ENCODE results near the gene GNB5.
"Not testable (repeated sequence)": the region's sequence is repeated elsewhere in the genome, so short reads cannot be mapped to it uniquely, and the experiment has no call there.

Gene GNB5

GRCh38 chr15:52191207-52191606, at the start of gene GNB5:
TSS of gene GNB5 (minus strand) at chr15:52191392. CDS start at chr15:52184676, 6,716 bp downstream.
- no peak for DNase-seq

GRCh38 chr15:52240166-52240565, 49.0 kb upstream of the GNB5 start:
- DNase-seq, result no peak

GRCh38 chr15:52238989-52239525, 47.9 kb upstream of the GNB5 start:
- not testable (repeated sequence) for DNase-seq

DNA sequence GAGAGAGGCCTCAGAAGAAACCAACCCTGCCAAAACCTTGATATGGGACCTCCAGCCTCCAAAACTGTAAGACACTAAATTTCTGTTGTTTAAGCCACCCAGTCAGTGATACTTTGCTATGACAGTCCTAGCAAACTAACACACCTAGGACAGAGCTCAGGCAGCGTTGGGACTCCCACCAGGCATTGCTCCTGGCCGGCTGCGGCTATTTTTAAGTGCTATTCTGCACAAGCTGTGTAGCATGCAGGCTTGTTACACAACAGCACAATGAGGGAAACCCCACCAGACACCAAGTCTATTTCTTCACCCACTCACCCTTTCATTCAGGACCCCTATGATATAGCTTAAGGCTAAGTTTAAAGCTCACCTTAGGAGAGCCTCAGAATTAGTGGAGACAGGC, 47.0 kb upstream of the GNB5 start:
- no peak for DNase-seq

DNA sequence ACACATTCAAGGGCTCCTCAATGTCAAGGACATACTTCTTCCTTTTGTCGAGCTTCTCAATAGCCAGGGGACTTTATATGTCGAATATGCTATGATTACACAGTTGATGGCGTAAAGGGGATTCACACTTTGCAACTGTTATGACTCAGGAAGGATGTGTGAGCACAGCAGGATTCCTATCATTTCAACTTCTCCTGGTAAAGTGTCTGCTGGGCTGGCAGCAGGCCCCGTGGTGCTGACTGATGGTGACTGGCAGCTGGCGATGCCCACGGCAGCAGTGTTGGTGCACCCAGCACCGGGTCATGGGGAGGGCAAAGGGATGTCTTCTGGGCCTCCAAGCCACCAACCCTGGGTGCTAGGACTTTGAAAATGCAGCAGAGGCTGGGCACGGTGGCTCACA, 44.8 kb upstream of the GNB5 start:
- no peak for DNase-seq

GRCh38 chr15:52234596-52235541, 43.7 kb upstream of the GNB5 start:
- DNase-seq, result no peak

- DNase-seq, result no peak
Measured at GRCh38 chr15:52233405-52233804, 42.2 kb upstream of the GNB5 start.

- DNase-seq, result no peak
Measured at GRCh38 chr15:52232327-52232726, 41.1 kb upstream of the GNB5 start.

- no peak for DNase-seq
Measured at GRCh38 chr15:52230073-52230472, 38.9 kb upstream of the GNB5 start.

- DNase-seq, result no peak
Measured at GRCh38 chr15:52228921-52229320, 37.7 kb upstream of the GNB5 start.

- peak; percentile 72 for DNase-seq
Measured at GRCh38 chr15:52227456-52227855, 36.3 kb upstream of the GNB5 start.

- DNase-seq, result no peak
Measured at GRCh38 chr15:52225230-52225629, 34.0 kb upstream of the GNB5 start.

DNA sequence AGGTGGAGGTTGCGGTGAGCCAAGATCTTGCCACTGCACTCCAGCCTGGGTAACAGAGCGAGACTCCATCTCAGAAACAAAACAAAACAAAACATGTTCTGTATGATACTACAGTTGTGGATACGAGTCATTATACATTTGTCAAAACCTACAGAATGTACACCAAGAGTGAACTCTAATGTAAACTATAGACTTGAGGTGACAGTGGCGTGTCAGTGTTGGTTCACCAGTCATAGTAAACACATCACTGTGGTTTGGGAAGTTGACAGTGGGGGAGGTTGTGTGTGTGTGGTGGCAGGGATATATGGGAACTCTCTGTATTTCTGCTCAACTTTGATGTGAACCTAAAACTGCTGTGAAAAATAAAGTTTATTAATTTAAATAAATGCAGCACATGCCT, 33.0 kb upstream of the GNB5 start:
- no peak for DNase-seq

DNA sequence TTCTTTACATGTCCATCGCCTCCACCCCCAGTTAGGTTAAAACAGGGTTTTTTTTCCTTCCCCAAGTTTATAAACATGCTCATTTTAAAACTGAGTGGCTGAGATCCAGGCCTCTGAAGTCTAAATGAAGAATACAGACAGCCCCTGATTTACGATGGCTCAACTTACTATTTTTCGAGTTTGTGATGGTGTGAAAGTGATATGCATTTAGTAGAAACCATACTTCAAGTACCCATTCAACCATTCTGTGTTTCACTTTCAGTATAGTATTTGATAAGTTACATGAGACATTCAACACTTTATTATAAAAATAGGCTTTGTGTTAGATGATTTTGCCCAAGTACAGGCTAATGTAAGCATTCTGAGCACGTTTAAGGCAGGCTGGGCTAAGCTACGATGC, 30.5 kb upstream of the GNB5 start:
- DNase-seq, result no peak

DNA sequence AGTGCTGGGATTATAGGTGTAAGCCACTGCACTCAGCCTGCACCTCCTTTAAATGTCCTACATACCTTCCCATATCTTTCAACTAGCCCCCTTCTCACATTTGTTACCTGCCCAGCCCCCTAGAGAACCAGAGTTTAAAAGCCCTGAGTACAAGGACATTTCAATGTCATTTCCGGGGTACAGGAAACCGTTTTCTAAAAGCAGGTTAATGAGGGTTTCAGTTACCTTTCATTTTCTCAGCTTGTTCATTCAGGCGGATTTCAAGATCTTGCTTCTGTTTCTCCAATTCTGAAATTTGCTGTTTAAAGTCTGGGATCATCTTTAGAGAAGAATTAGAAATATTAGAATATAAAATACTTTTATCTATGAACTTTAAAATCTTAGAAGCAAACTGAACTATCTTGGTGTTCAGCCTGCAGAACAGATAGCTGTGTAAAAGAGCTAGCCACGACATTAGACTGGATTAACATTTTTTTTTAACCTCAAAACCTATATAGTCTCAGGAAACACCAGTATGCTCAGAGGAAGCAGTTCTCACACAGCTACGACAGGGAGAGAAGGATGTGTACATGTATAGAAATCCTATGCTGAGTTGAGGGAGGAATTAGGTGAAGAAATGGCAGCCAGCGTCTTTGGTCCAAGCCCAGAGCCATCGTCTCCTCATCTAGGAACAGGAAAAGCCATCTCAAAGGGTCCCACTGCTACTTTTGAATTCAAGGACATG, 29.9 kb upstream of the GNB5 start:
- no peak for DNase-seq

GRCh38 chr15:52220251-52220650, 29.1 kb upstream of the GNB5 start:
- no peak for DNase-seq

- DNase-seq, result no peak
Measured at GRCh38 chr15:52218816-52219215, 27.6 kb upstream of the GNB5 start.

- DNase-seq, result no peak
Measured at GRCh38 chr15:52218371-52218770, 27.2 kb upstream of the GNB5 start.

DNA sequence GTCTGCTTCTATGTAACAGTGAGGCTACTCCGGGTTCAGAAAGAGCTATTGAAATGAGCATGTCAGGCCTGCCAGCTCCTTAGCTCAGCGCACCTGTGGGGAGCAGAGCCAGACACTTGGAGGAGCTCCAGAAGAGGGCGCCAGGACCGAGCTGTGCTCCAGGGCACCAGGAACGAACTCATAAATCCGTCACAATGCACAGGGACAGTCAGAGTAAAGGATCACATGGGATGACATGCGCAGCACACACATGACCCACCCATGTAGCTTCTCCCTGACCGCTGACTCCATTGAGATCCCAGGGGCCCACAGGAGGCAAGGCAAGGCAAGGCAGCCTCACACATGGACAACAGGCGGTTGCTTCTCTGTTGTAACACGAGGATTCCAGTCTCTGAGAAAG, 26.0 kb upstream of the GNB5 start:
- DNase-seq, result no peak

DNA sequence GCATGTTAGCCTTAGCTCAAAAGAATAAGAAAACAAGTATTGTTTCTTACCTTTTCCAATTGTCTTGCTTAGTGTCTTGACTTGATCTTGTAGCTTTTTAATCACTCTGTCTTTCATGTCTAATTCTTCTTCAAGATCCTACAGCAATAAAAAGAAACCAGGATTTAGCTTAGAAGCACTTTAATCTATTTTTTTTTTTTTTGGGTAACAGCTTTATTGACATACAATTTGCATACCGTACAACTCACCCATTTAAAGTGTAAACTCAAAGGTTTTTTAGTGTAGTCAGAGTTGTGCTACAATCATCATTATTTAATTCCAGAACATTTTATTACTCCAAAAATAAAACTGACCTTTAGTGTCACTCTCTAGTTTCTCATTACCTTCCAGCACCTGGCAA, 23.4 kb upstream of the GNB5 start:
- DNase-seq, result no peak

GRCh38 chr15:52213206-52213605, 22.0 kb upstream of the GNB5 start:
- DNase-seq, result no peak

DNA sequence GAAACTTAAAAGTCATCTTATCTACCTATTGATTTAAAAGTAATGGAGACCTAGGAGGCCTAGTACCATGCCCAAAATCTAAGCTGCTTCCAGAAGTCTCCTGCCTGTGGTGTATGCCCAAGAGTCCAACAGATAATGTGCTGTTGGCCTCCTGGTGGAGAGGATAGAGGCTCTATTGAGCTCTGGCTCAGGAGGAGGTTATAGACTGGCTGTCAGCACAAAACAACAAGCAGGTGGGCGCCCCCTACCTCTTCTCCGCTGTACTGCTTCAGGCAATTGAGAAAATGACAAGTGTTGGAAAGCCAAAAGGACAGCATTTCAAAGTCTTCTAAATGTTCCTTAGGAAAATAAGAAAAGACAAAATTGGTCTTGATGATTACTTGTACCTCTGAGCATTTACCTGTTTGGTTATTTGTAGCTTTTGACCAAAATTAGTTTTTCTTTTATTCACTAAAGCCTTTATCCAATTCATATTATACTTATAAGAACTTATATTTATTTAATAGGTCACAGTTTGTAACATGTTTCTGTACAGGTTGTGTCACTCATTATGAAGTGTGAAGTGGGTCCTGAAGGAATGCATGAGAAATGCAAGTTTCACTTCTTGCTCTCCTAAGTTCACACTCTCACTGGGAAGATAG, 17.2 kb upstream of the GNB5 start:
- peak; percentile 46 for DNase-seq

GRCh38 chr15:52207191-52207590, 16.0 kb upstream of the GNB5 start:
- no peak for DNase-seq

All from right hindlimb (tissue), 1 donor.